Sigmoid colon (tissue), 7 donors: Measurements from ENCODE around the gene FGGY. TPM values are rescaled to one million over a fixed set of nuclear protein-coding genes. Genes with fewer than 3 reads are reported as not detected.

Experiments
- DNase-seq: peaks from one replicate; pipeline ENCODE4 v3.0.0-alpha.2; 2019
- H3K27ac ChIP-seq, 4 donors: fragments of 200-600 bp; sonication (generic); one replicate each; pipeline ENCODE4 v1.5.1; 2016 to 2019; ENCODE audit warnings: mild to moderate bottlenecking in 1 of 4
- H3K27me3 ChIP-seq, 3 donors: fragments of 200-600 bp; sonication (generic); one replicate each; pipeline ENCODE4 v1.5.1; 2019; ENCODE audit warnings: mild to moderate bottlenecking in 1 of 3
- H3K36me3 ChIP-seq, 4 donors: fragments of 200-600 bp; sonication (generic); one replicate each; pipeline ENCODE4 v1.5.1; 2016 to 2019
- H3K4me1 ChIP-seq, 4 donors: fragments of 200-600 bp; sonication (generic); one replicate each; pipeline ENCODE4 v1.5.1; 2017 to 2019
- H3K4me3 ChIP-seq, 4 donors: fragments of 200-600 bp; sonication (generic); one replicate each; pipeline ENCODE4 v1.5.1; 2017 to 2019; ENCODE audit warnings: mild to moderate bottlenecking in 2 of 4, moderate library complexity in 1 of 4
- H3K9me3 ChIP-seq, 4 donors: fragments of 200-600 bp in 3 of 4; sonication (generic) in 3 of 4; one replicate each; pipeline versions ENCODE4 v1.5.1 to v1.6.1; 2013 to 2019
- CTCF ChIP-seq, 4 experiments: fragments of 450-650 bp in 3 of 4; fragments of 200-600 bp in 1 of 4; IDR thresholded peaks; one replicate each; pipeline ENCODE4 v1.5.1; 2016 to 2019; ENCODE audit warnings: antibody characterized with exemption in 4 of 4, mild to moderate bottlenecking in 3 of 4, moderate library complexity in 2 of 4
- EP300 ChIP-seq, 4 donors: sonication (generic); formaldehyde crosslinking; IDR thresholded peaks; one replicate each; pipeline ENCODE4 v1.6.1; 2017; ENCODE audit warnings: antibody characterized with exemption in 4 of 4
- POLR2A ChIP-seq, 2 donors: fragments of 450-650 bp; IDR thresholded peaks; one replicate each; pipeline ENCODE4 v1.6.1; 2016; ENCODE audit warnings: antibody characterized with exemption in 2 of 2, mild to moderate bottlenecking in 2 of 2, moderate library complexity in 2 of 2
- POLR2AphosphoS5 ChIP-seq, 4 donors: sonication (generic); formaldehyde crosslinking; IDR thresholded peaks; one replicate each; pipeline ENCODE4 v1.6.1; 2017; ENCODE audit warnings: antibody characterized with exemption in 4 of 4
- WGBS, 2 donors: extraction: QIAGEN DNeasy Blood & Tissue Kit; methylation state at CpG; one replicate each; pipeline ENCODE4 v1.1.7; 2013; 5-methylcytosine and 5-hydroxymethylcytosine counted together
- intact Hi-C: fragments of 100-400 bp; cut with DNase I; formaldehyde crosslinking; loops from one replicate; pipeline ENCODE4 v1.15.1; 2023
- polyA plus RNA-seq, 3 donors: library from polyadenylated mRNA; stranded (reverse); fragments of 200-250 nt; gene quantifications; one replicate each; pipeline ENCODE4 v1.2.3, GENCODE V29; 2013
- total RNA-seq, 4 donors: library from RNA; depleted of rRNA; stranded (reverse); fragments of >200 nt; gene quantifications; one replicate each; pipeline ENCODE4 v1.1.0, GENCODE V29; 2016
- donor health status: healthy with polysubstance abuse.
- donor health status: Bipolar disorder and iron deficiency.
- donor health status: healthy.

The FGGY gene
- total and polyA plus RNA-seq, 7 donors: 4.8 to 54.1 (median 20.5) TPM

- H3K4me3 ChIP-seq: no peak overlapping the region
- no peak for TF ChIP-seq CTCF (IDR thresholded peaks at IDR 0.05)
- TF ChIP-seq POLR2A (IDR thresholded peaks at IDR 0.05): no peak
- TF ChIP-seq POLR2AphosphoS5 (IDR thresholded peaks at IDR 0.05): no peak
- no peak for TF ChIP-seq EP300 (IDR thresholded peaks at IDR 0.05)
- intact Hi-C loops: no loop called here
- no peak overlapping the region for H3K27ac ChIP-seq
- H3K36me3 ChIP-seq: no peaks in the 10 kb centered on the region
- no peak for DNase-seq
- H3K9me3 ChIP-seq: no peaks in the 10 kb centered on the region
- no peaks in the 10 kb centered on the region for H3K27me3 ChIP-seq
- H3K4me1 ChIP-seq: no peaks in the 10 kb centered on the region
Observed at GRCh38 chr1:59788825-59789224, 491.9 kb downstream of the FGGY start.

- intact Hi-C loops: no loop called here
- Histone ChIP-seq H3K27me3 (no peaks in the 10 kb centered on the region), H3K4me1 (no peaks in the 10 kb centered on the region), H3K27ac (no peak overlapping the region), H3K9me3 (peaks cover 0 to 4% (median 0%) of the 10 kb centered on the region in 4 donors), H3K4me3 (no peak overlapping the region), H3K36me3 (no peaks in the 10 kb centered on the region)
- TF ChIP-seq CTCF (IDR thresholded peaks at IDR 0.05) (no peak), POLR2AphosphoS5 (IDR thresholded peaks at IDR 0.05) (no peak)
- no peak for DNase-seq
Observed at GRCh38 chr1:59798600-59798999, 501.7 kb downstream of the FGGY start.

- peaks cover 0 to 4% (median 0%) of the 10 kb centered on the region in 4 donors for H3K9me3 ChIP-seq
- no peak for TF ChIP-seq CTCF (IDR thresholded peaks at IDR 0.05)
- TF ChIP-seq EP300 (IDR thresholded peaks at IDR 0.05): no peak
- TF ChIP-seq POLR2AphosphoS5 (IDR thresholded peaks at IDR 0.05): no peak
- no peak for TF ChIP-seq POLR2A (IDR thresholded peaks at IDR 0.05)
- no peaks in the 10 kb centered on the region for H3K27me3 ChIP-seq
- no peaks in the 10 kb centered on the region for H3K4me1 ChIP-seq
- H3K36me3 ChIP-seq: no peaks in the 10 kb centered on the region
- intact Hi-C loops: no loop called here
- no peak overlapping the region for H3K4me3 ChIP-seq
- DNase-seq: no peak
- 70 to 87% methylated on average over 1 of the region's 1 CpG for WGBS, 2 donors
- no peak overlapping the region for H3K27ac ChIP-seq
Observed at GRCh38 chr1:59803458-59804038, 506.7 kb downstream of the FGGY start.

- Histone ChIP-seq H3K4me3 (no peak overlapping the region), H3K4me1 (no peaks in the 10 kb centered on the region), H3K27ac (no peak overlapping the region), H3K36me3 (no peaks in the 10 kb centered on the region), H3K9me3 (peaks cover 0 to 4% (median 0%) of the 10 kb centered on the region in 4 donors), H3K27me3 (no peaks in the 10 kb centered on the region)
- TF ChIP-seq POLR2A (IDR thresholded peaks at IDR 0.05): no peak
- TF ChIP-seq POLR2AphosphoS5 (IDR thresholded peaks at IDR 0.05): no peak
- no peak for TF ChIP-seq CTCF (IDR thresholded peaks at IDR 0.05)
- no peak for TF ChIP-seq EP300 (IDR thresholded peaks at IDR 0.05)
- DNase-seq: no peak
- intact Hi-C loops: no loop called here
Observed at GRCh38 chr1:59804301-59804700, 507.4 kb downstream of the FGGY start.

- Histone ChIP-seq H3K4me1 (no peaks in the 10 kb centered on the region), H3K27me3 (peaks cover 0 to 4% (median 0%) of the 10 kb centered on the region in 3 donors), H3K36me3 (no peaks in the 10 kb centered on the region), H3K27ac (no peak overlapping the region), H3K4me3 (no peak overlapping the region), H3K9me3 (peaks cover 0 to 4% (median 0%) of the 10 kb centered on the region in 4 donors)
- intact Hi-C loops: no loop called here
- TF ChIP-seq POLR2A (IDR thresholded peaks at IDR 0.05): no peak
- TF ChIP-seq EP300 (IDR thresholded peaks at IDR 0.05): no peak
- no peak for TF ChIP-seq POLR2AphosphoS5 (IDR thresholded peaks at IDR 0.05)
- no peak for TF ChIP-seq CTCF (IDR thresholded peaks at IDR 0.05)
- no peak for DNase-seq
Observed at GRCh38 chr1:59805554-59805953, 508.7 kb downstream of the FGGY start.
